Activated T-helper 17 cell treated with anti-CD3 and anti-CD28 coated beads, Interleukin-2, amount 50 U/mL, for 72 hours (primary cell): ENCODE data around the gene PANX2. TPM values are rescaled to one million over a fixed set of nuclear protein-coding genes. Genes with fewer than 3 reads are reported as not detected.
"Not testable (repeated sequence)": the region's sequence is repeated elsewhere in the genome, so short reads cannot be mapped to it uniquely, and the experiment has no call there.

Experiments used
- ATAC-seq: fragments of 150-1000 bp; cut with Tn5 transposase; replicated peaks from 2 replicates; pipeline ENCODE4 v1.10.0; 2021; ENCODE audit warnings: mild to moderate bottlenecking, moderate library complexity
- H3K27ac Mint-ChIP-seq: one replicate; pipeline ENCODE4 v1.8.0; 2022; ENCODE audit warnings: mixed read lengths
- H3K27me3 Mint-ChIP-seq: one replicate; pipeline ENCODE4 v1.8.0; 2022; ENCODE audit warnings: mixed read lengths
- H3K36me3 Mint-ChIP-seq: one replicate; pipeline ENCODE4 v1.8.0; 2022; ENCODE audit warnings: low read depth, mild to moderate bottlenecking, mixed read lengths
- H3K4me1 Mint-ChIP-seq: one replicate; pipeline ENCODE4 v1.8.0; 2022; ENCODE audit warnings: mixed read lengths
- H3K4me3 Mint-ChIP-seq: one replicate; pipeline ENCODE4 v1.8.0; 2022; ENCODE audit warnings: mild to moderate bottlenecking, mixed read lengths
- H3K9me3 Mint-ChIP-seq: one replicate; pipeline ENCODE4 v1.8.0; 2022; ENCODE audit warnings: mixed read lengths
- total RNA-seq, 2 donors: library from RNA; stranded (reverse); gene quantifications; one replicate each; pipeline ENCODE4 v1.2.3, GENCODE V29; 2022

Gene PANX2
- total RNA-seq, 2 donors from 2014 or later: 2.5 to 16.6 TPM

DNA sequence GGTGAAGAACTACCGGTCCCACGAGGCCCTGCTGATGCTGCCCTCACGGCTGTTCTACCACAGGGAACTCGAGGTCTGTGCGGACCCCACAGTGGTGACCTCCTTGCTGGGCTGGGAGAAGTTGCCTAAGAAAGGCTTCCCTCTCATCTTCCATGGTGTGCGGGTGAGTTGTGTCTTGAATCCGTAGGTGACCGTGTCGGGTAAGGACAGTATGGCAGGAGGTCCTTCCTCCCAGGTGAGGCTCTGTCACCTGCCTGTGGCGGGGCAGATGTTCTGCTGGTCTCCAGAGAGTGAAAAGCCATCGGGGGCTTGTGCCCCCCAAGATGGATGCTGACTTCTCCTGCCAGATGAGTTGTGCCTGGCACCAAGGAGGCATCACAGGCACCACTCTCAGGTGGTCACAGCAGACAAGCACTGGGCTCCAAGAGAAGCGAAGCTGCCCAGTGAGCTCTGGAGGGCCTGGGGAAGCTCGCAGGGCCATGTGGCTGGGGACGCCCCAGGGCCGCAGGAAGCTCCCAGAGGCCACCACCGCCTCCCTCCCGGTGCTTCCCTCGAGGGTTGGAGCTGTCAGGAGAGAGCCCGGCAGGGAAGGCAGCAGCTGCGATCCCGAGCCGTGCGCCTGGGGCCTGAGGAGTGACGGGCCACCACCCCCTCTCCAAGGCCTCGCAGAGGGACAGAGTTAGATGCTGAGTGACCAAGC, 17.3 kb upstream of the PANX2 start:
- no peaks in the 10 kb centered on the region for H3K36me3 Mint-ChIP-seq
- H3K27me3 Mint-ChIP-seq: peaks cover 3% of the 10 kb centered on the region
- no peaks in the 10 kb centered on the region for H3K4me1 Mint-ChIP-seq
- ATAC-seq: no peak
- H3K9me3 Mint-ChIP-seq: no peaks in the 10 kb centered on the region
- H3K4me3 Mint-ChIP-seq: no peak overlapping the region
- H3K27ac Mint-ChIP-seq: no peak overlapping the region

DNA sequence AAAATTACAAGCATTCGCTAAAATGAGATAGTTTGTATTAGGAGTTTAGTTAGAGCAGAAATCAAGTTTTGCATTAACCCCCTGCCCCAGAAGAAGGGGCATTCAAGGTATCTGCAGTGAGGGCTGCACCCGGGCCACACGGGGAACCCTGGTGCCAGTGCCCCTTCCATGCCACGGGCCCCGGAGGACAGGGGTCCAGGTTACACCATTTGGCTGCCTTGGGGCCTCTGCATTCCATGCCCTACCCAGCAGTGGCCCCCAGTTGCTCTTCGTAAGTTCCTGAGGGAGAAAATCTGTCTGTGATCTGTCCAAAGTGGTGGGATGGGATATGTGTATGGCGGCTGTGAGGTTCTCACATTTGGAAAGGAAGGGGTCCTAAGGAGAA, 16.8 kb upstream of the PANX2 start:
- no peak for ATAC-seq
- Mint-ChIP-seq H3K36me3 (no peaks in the 10 kb centered on the region), H3K4me3 (no peak overlapping the region), H3K4me1 (no peaks in the 10 kb centered on the region), H3K27ac (no peak overlapping the region), H3K27me3 (peaks cover 3% of the 10 kb centered on the region), H3K9me3 (no peaks in the 10 kb centered on the region)

DNA sequence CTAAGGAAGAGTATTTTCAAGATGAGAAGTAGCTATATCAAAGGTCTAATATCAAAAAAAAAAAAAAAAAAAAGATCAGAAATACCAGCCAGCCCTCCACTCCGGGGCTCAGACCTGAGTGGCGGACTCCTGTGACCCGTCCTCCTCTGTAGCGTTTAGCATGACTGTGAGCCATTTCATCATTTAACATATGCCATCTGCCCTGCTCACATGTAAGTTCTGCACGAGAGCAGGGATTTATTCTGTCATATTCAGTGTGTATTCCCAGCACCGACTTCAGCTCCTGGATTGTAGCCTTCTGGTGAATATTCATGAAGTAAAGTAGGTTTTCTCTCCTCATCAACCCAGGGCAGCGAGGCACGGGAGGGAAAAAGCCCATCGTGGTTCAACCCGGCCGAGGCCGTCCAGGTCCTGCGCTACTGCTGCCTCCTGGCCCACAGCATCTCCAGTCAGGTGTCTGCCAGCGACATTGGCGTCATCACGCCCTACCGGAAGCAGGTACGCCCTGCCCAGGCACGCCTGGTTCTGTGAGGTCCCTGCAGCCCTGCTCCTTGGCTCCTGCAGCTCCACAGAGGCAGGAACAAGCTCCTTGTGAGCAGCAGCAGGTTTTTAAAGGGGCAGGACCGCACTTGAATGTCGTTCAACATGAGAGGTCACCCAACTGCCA, 12.7 kb upstream of the PANX2 start:
- H3K27ac Mint-ChIP-seq: no peak overlapping the region
- H3K4me3 Mint-ChIP-seq: no peak overlapping the region
- H3K9me3 Mint-ChIP-seq: no peaks in the 10 kb centered on the region
- ATAC-seq: no peak
- H3K36me3 Mint-ChIP-seq: no peaks in the 10 kb centered on the region
- peaks cover 3% of the 10 kb centered on the region for H3K27me3 Mint-ChIP-seq
- no peaks in the 10 kb centered on the region for H3K4me1 Mint-ChIP-seq

DNA sequence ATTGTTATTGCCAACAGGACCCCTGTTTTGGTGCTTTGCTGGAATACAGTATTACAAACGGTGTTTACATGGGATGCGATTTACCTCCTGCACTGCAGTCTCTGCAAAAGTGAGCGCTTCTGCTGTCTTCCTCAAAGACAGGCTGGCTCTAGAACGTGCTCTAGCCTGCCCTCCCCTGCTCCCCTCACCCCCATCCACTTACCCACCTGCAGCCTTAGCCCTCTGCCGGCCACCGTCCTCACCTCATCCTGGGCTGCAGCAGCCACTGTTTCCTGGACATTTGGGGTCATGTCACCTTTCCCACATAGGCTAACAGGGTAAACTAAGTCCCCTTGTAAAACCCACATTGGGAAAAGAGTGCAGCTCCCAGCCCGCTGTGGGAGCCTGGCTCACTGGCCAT, 9.6 kb upstream of the PANX2 start:
- Mint-ChIP-seq H3K4me1 (no peaks in the 10 kb centered on the region), H3K36me3 (no peaks in the 10 kb centered on the region), H3K27ac (no peak overlapping the region), H3K4me3 (no peak overlapping the region), H3K27me3 (peaks cover 11% of the 10 kb centered on the region), H3K9me3 (no peaks in the 10 kb centered on the region)
- ATAC-seq: no peak

DNA sequence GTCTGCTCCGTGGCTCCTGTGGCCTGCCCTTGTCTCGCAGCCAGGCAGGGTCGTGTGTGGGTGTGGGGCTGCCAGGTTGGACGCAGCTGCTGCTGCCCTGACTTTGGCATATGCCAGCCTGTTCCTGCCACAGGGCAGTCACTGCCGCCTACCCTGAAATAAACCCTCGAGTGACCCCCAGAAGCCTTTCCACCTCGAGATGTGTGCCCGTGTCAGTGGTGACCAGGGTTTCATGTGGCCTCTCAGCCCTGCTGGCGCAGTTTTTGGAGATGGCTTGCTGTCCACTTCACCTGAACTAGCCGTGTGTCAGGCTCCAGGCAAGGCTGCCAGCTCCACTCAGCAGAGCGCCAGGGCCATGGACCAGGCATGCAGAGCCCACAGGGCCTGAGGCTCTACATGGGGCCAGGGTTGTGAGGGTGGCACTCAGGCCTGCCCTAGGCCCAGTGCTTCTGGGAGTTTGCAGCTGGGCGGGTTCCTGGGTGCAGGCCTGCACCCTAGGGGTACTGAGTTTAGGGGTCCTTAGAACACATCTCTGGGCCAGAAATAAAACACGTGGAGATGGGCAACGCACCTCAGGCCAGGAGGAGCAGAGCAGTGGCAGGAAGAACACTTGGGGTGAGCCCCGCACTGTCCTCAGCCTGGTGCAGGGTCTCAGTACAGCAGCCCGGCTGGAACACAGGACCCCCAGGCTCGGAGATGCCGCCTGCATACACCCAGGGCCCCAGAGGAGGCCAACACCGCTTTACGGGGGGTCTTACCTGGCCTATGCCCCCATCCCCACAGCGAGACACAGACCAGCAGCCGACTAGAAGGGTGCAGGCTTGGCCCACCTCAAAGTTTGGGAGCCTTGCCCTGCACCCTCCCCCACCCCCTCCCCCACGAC, 8.8 kb upstream of the PANX2 start:
- Mint-ChIP-seq H3K27ac (no peak overlapping the region), H3K9me3 (no peaks in the 10 kb centered on the region), H3K4me3 (no peak overlapping the region), H3K4me1 (no peaks in the 10 kb centered on the region), H3K27me3 (peaks cover 11% of the 10 kb centered on the region), H3K36me3 (no peaks in the 10 kb centered on the region)
- no peak for ATAC-seq

DNA sequence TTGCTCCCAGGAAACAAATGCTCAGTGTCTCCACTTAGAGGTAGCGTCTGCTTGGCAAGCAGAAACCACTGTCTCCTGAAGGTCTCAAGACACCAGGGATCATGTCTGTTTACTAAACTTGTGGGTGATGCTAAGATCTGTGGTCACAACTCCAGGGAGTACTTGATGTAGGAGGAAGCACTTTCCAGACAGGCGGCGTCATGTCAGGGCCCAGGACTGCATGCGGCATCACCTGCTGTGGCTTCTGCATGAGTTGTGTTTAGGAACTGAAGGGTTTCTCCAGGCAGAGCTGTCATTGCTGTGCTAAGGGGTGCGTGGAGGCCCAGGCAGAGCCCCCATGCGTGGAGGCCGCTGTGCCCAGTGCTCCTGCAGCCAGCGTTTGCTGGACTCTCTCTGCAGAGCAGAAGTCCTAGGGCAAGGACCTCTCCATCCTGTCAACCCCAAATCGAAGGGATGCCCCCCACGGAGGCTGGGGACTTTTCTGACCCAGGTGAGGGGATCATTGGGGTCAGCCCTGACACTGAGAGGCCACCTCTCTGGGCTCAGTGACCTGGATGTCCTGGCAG, 8.1 kb upstream of the PANX2 start:
- H3K4me1 Mint-ChIP-seq: no peaks in the 10 kb centered on the region
- no peaks in the 10 kb centered on the region for H3K36me3 Mint-ChIP-seq
- H3K9me3 Mint-ChIP-seq: no peaks in the 10 kb centered on the region
- no peak overlapping the region for H3K27ac Mint-ChIP-seq
- ATAC-seq: no peak
- peaks cover 11% of the 10 kb centered on the region for H3K27me3 Mint-ChIP-seq
- no peak overlapping the region for H3K4me3 Mint-ChIP-seq

DNA sequence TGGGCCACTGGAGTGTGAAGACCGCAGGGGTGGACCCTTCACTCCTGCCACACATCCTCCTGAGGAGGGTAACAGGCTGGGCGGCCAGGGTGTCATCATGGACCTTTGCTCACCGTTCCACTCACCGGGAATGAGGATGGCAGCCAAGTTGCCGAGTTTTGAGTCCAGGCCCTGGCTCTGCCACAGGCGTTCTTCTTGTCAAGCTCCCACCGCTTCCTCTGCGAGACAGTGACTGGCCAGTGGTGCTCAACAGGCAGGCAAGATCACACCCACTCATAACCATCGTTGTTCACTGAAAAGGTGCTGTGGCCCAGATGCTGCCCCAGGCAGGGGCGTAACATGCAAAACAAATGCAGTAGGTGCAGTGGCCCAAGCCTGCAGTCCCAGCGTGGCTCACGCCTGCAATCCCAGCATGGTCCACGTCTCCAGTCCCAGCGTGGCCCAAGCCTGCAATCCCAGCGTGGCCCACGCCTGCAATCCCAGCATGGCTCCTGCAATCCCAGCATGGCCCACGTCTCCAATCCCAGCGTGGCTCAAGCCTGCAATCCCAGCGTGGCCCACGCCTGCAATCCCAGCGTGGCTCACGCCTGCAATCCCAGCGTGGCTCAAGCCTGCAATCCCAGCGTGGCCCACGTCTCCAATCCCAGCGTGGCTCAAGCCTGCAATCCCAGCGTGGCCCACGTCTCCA, 5.0 kb upstream of the PANX2 start:
- Mint-ChIP-seq H3K27ac (no peak overlapping the region), H3K27me3 (peaks cover 26% of the 10 kb centered on the region), H3K4me1 (peaks cover 7% of the 10 kb centered on the region), H3K4me3 (no peak overlapping the region), H3K36me3 (peaks cover 6% of the 10 kb centered on the region), H3K9me3 (no peaks in the 10 kb centered on the region)
- no peak for ATAC-seq

DNA sequence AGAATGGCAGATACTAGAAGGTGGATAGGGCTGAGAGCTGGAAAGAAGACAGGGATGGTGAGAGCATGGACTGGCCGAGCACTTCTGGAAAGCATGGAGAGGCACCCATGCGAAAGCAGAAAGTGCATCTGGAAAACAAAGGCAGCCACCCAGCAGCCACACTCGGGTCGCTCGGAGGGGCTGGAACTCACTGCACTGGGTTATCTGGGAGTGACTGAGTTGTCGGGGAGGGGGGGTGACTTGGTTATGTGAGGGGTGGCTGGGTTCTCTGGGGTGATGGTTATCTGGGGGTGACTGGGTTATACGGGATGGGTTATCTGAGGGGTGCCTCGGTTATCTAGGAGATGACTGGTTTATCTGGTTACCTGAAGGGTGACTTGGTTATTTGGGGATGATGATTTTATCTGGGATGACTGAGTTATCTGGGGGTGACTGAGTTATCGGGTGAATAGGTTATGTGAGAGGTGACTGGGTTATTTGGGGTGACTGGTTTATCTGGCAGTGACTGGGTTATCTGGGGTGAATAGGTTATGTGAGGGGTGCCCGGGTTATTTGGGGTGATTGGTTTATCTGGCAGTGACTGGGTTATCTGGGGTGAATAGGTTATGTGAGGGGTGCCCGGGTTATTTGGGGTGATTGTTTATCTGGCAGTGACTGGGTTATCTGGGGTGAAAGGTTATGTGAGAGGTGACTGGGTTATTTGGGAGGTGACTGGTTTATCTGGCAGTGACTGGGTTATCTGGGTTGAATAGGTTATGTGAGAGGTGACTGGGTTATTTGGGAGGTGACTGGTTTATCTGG, 2.6 kb upstream of the PANX2 start:
- Mint-ChIP-seq H3K36me3 (peaks cover 13% of the 10 kb centered on the region), H3K27me3 (peaks cover 33% of the 10 kb centered on the region), H3K4me1 (peaks cover 7% of the 10 kb centered on the region), H3K27ac (peak overlapping the region; percentile 4), H3K4me3 (peak overlapping the region; percentile 70), H3K9me3 (no peaks in the 10 kb centered on the region)
- ATAC-seq: no peak

DNA sequence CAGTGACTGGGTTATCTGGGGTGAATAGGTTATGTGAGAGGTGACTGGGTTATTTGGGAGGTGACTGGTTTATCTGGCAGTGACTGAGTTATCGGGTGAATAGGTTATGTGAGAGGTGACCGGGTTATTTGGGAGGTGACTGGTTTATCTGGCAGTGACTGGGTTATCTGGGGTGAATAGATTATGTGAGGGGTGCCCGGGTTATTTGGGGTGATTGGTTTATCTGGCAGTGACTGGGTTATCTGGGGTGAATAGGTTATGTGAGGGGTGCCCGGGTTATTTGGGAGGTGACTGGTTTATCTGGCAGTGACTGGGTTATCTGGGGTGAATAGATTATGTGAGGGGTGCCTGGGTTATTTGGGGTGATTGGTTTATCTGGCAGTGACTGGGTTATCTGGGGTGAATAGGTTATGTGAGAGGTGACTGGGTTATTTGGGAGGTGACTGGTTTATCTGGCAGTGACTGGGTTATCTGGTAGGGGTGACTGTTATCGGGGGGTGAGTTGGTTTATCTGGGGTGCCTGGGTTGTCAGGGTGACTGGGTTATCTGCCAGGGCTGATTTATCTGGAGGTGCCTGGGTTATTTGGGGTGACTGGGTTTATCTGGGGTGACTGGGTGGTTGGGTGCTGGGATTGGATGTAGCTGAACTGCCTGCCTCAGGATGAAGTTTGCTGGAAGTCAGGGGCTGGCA, 1.9 kb upstream of the PANX2 start:
- Mint-ChIP-seq H3K4me3 (peak overlapping the region; percentile 70), H3K27ac (peak overlapping the region; percentile 85), H3K27me3 (peaks cover 33% of the 10 kb centered on the region), H3K36me3 (peaks cover 13% of the 10 kb centered on the region)
- not testable (repeated sequence) for H3K9me3 Mint-ChIP-seq, ATAC-seq, H3K4me1 Mint-ChIP-seq

DNA sequence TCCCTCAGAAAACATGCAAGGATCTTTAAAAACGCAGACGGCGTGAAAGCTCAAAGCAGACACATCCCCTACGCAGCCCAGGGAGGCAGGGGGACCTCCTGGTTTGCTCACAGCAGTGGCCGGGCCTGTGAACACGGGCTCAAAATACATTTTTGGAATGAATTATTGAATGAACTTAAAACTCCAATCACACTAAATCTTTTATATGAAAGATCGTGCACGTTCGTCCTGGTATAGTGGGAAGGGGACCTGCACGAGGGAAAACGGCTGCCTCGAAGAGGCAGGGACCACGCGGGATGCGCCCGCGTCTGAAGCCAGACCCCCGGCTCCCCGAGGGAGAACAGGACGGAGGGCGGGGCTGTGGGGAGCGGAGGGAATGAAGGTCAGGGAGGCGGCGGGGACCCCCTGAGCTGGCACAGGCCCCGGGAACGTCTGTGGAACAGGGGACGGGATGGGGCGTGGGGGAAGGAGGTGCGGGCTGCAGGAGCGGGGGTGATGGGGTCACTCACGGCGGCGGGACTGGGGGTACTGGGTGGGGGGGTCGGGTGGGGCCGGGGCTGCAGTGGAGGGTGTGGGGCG, 1.3 kb upstream of the PANX2 start:
- H3K9me3 Mint-ChIP-seq: no peaks in the 10 kb centered on the region
- peak; percentile 3 for ATAC-seq
- H3K4me1 Mint-ChIP-seq: peaks cover 7% of the 10 kb centered on the region
- H3K36me3 Mint-ChIP-seq: peaks cover 13% of the 10 kb centered on the region
- H3K27ac Mint-ChIP-seq: peak overlapping the region; percentile 85
- H3K27me3 Mint-ChIP-seq: peaks cover 30% of the 10 kb centered on the region
- peak overlapping the region; percentile 70 for H3K4me3 Mint-ChIP-seq

DNA sequence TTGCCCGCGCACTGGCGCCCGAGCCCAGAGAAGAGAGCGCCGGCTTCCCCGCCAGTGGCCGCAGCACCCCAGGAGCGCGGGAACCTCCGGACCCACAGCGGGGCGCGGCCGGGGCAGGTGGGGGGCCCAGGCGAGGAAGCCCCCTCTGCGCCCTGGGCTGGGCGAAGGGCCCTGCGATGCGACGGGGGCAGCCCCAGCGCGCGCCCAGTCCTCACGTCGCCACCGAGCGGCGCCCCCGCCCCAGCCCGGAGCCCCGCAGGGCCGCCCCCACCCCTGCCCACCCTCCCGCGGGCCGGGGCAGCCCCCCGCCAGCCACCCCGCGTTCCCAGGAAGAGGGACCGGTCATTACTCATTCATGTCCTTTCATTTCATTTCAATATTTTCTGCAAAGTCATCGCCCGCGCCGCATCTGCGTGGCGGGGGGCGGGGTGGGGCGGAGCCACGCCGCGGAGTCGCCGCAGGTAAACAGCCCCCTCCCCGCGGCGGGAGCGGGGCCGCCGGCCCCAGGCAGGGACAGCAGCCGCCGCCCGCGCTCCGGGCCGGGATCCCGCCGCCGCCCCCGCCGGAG, 673 bp upstream of the PANX2 start:
- peaks cover 13% of the 10 kb centered on the region for H3K36me3 Mint-ChIP-seq
- no peaks in the 10 kb centered on the region for H3K9me3 Mint-ChIP-seq
- H3K27me3 Mint-ChIP-seq: peaks cover 29% of the 10 kb centered on the region
- H3K27ac Mint-ChIP-seq: peak overlapping the region; percentile 48
- H3K4me3 Mint-ChIP-seq: peak overlapping the region; percentile 43
- ATAC-seq: peak; percentile 88
- peaks cover 7% of the 10 kb centered on the region for H3K4me1 Mint-ChIP-seq

DNA sequence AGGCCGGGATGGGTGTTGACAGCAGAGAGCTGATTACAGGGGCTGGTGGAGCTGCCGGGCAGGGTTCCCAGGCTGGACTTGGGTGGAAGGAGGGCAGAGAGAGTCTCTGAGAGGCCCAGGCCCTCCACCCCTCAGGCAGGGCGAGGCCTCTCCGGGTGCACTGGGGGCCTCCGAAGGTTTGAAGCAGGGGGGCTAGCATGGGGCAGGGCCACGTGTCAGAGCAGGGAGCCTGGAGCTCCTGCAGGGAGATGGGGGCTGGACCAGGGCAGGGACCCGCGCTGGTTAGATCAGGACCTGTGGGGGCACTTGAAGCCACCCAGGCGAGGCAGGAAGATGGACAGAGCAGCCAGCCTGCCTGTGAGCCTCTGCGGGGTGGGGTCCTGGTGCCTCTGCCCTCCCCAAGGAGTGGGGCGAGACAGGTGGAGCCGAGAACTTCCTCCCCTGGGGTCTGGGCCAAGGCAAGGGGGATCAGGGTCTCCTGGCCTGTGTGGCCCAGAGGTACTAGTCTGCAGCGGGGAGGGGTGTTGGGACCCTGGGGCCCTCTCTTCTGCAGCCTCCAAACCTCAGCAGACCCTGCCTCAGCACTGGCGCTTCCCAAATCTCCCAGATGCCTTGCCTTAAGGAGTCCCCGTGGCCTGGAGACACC, 911 bp downstream of the PANX2 start:
- no peak for ATAC-seq
- Mint-ChIP-seq H3K36me3 (peaks cover 13% of the 10 kb centered on the region), H3K27ac (peak overlapping the region; percentile 54), H3K4me3 (peak overlapping the region; percentile 64), H3K4me1 (peaks cover 7% of the 10 kb centered on the region), H3K27me3 (peaks cover 26% of the 10 kb centered on the region), H3K9me3 (no peaks in the 10 kb centered on the region)
